Right atrium auricular region (tissue), 2 donors: ENCODE measurements around the gene FAM25A. TPM values are rescaled to one million over a fixed set of nuclear protein-coding genes. Genes with fewer than 3 reads are reported as not detected.
"Not testable (repeated sequence)": the region's sequence is repeated elsewhere in the genome, so short reads cannot be mapped to it uniquely, and the experiment has no call there.

Experiments used
- DNase-seq: peaks from one replicate; pipeline ENCODE4 v3.0.0-alpha.2; 2019; ENCODE audit warnings: low spot score
- H3K27ac ChIP-seq, 2 donors: fragments of 200-600 bp; sonication (generic); 1 replicate in 1 of 2; 2 replicates in 1 of 2; pipeline ENCODE4 v1.5.1; 2016 to 2019
- H3K27me3 ChIP-seq, 2 donors: fragments of 200-600 bp; sonication (generic); one replicate each; pipeline versions ENCODE4 v1.5.1 to v1.6.0; 2017 to 2019
- H3K36me3 ChIP-seq: fragments of 200-600 bp; sonication (generic); one replicate; pipeline ENCODE4 v1.5.1; 2016
- H3K4me1 ChIP-seq, 2 donors: fragments of 200-600 bp; sonication (generic); one replicate each; pipeline versions ENCODE4 v1.5.1 to v1.6.0; 2017 to 2019
- H3K4me3 ChIP-seq, 2 donors: fragments of 200-600 bp; sonication (generic); 1 replicate in 1 of 2; 2 replicates in 1 of 2; pipeline ENCODE4 v1.5.1; 2017 to 2019; ENCODE audit warnings: mild to moderate bottlenecking in 1 of 2, moderate library complexity in 1 of 2
- H3K9me3 ChIP-seq, 2 donors: fragments of 200-600 bp; sonication (generic); one replicate each; pipeline ENCODE4 v1.5.1; 2019
- total RNA-seq, 2 donors: library from RNA; depleted of rRNA; stranded (reverse); fragments of >200 nt; gene quantifications; one replicate each; pipeline ENCODE4 v1.1.0, GENCODE V29; 2016
- TF ChIP-seq, protein P1 (sequence below), 2 donors: fragments of 200-600 bp; sonication (generic); IDR thresholded peaks; one replicate each; pipeline ENCODE4 v1.5.1; 2019; ENCODE audit warnings: antibody characterized with exemption in 2 of 2

FAM25A gene
- total RNA-seq, 2 donors from 2014 or later, result not detected

DNA sequence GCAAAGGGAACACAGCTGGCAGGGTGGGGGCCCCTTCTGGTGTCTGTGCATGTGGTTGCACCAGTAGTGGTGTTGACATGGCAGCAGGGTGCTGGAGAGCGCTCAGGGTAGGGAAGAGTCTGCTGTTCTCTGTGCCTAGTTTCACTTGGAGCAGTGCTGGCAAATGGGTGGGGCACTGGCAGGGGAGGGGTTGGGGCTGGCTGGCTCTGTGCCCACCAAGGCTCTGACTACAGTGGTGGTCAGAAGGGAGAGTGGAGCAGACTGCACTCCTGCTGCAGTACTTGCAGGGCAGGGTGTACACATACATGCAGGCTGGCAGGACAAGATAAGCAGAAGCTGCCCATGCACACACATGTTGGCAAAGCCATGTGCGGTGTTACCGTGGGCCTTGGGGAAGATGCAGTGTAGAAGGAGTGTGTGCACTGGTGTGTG, 18.2 kb downstream of the FAM25A start:
- Histone ChIP-seq H3K9me3 (no peaks in the 10 kb centered on the region), H3K27me3 (no peaks in the 10 kb centered on the region), H3K36me3 (no peaks in the 10 kb centered on the region), H3K4me1 (no peaks in the 10 kb centered on the region), H3K4me3 (no peak overlapping the region), H3K27ac (no peak overlapping the region)
- DNase-seq, result no peak
- TF ChIP-seq, protein P1, sequence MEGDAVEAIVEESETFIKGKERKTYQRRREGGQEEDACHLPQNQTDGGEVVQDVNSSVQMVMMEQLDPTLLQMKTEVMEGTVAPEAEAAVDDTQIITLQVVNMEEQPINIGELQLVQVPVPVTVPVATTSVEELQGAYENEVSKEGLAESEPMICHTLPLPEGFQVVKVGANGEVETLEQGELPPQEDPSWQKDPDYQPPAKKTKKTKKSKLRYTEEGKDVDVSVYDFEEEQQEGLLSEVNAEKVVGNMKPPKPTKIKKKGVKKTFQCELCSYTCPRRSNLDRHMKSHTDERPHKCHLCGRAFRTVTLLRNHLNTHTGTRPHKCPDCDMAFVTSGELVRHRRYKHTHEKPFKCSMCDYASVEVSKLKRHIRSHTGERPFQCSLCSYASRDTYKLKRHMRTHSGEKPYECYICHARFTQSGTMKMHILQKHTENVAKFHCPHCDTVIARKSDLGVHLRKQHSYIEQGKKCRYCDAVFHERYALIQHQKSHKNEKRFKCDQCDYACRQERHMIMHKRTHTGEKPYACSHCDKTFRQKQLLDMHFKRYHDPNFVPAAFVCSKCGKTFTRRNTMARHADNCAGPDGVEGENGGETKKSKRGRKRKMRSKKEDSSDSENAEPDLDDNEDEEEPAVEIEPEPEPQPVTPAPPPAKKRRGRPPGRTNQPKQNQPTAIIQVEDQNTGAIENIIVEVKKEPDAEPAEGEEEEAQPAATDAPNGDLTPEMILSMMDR (IDR thresholded peaks at IDR 0.05), result no peak

DNA sequence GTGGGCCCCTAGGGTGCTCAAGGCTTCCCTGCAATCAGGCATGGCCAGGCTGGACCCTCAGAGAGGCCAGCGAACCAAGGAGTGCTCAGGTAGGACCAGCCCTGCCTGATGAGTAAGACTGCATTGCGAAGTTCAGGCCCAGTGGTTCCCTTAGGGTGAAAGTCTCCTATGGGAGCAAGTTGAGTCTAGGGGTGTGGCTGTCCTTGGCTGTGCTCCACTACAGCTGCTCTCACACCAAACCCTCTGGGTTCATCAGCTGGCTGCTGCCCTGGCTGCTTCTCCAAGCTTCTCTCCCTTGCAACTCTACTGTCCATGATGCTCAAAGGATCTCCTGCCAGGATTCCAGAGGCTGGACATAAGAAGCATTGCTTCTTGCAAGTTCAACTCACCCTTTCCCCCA, 18.7 kb downstream of the FAM25A start:
- Histone ChIP-seq H3K4me3 (no peak overlapping the region), H3K27ac (no peak overlapping the region), H3K4me1 (no peaks in the 10 kb centered on the region), H3K27me3 (no peaks in the 10 kb centered on the region), H3K9me3 (no peaks in the 10 kb centered on the region), H3K36me3 (no peaks in the 10 kb centered on the region)
- DNase-seq, result no peak
- TF ChIP-seq, protein P1 (IDR thresholded peaks at IDR 0.05), result no peak

- DNase-seq, H3K4me3 ChIP-seq, H3K27me3 ChIP-seq, H3K27ac ChIP-seq, H3K9me3 ChIP-seq, H3K4me1 ChIP-seq: not testable (repeated sequence)
- H3K36me3 ChIP-seq, result peaks cover 12% of the 10 kb centered on the region
Observed at GRCh38 chr10:87043579-87043978, 23.5 kb downstream of the FAM25A start.

- H3K36me3 ChIP-seq, result peaks cover 19% of the 10 kb centered on the region
- TF ChIP-seq, protein P1 (IDR thresholded peaks at IDR 0.05), result no peak
- H3K27ac ChIP-seq, result no peak overlapping the region
- no peak overlapping the region for H3K4me3 ChIP-seq
- no peak for DNase-seq
- no peaks in the 10 kb centered on the region for H3K27me3 ChIP-seq
- H3K9me3 ChIP-seq, result no peaks in the 10 kb centered on the region
- H3K4me1 ChIP-seq, result no peaks in the 10 kb centered on the region
Observed at GRCh38 chr10:87045434-87045938, 25.4 kb downstream of the FAM25A start.

GRCh38 chr10:87053111-87053510, 33.0 kb downstream of the FAM25A start:
- Histone ChIP-seq H3K4me1 (peaks cover 0 to 10% of the 10 kb centered on the region in 2 donors), H3K4me3 (no peak overlapping the region), H3K27me3 (no peaks in the 10 kb centered on the region), H3K36me3 (peaks cover 64% of the 10 kb centered on the region), H3K27ac (peak overlapping the region; percentile 20 to 46), H3K9me3 (no peaks in the 10 kb centered on the region)
- TF ChIP-seq, protein P1 (IDR thresholded peaks at IDR 0.05), result no peak
- DNase-seq, result no peak

DNA sequence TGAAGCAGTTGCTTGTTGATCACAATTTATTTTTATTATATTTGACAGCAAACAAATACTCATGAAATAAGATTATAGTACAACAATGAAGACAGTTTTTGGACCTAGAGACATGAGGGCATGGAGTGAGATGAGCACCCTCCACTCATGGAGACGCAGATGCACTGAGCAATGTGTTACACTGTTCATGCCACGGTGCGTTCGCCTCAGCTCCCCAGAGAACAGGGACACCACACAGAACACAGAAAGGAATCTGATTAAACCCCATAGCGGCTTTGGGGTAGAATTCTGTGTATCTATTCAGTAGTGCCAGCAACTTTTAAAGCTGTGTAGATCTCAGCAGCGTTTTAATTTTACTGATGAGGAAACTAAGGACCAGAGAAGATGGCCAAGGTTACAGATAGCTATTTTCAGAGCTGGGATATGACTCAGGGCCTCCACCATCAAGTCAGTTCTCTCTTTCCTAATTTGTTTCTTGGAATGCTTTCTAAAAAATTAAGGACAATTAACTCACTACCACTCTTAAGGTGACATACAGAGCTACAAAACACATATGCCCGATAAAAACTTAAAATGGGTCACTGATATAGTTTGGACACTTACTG, 33.6 kb downstream of the FAM25A start:
- no peaks in the 10 kb centered on the region for H3K27me3 ChIP-seq

More for the DNA sequence above, 33.6 kb downstream of the FAM25A start:
- Histone ChIP-seq H3K4me1 (peaks cover 0 to 10% of the 10 kb centered on the region in 2 donors), H3K27ac (peak overlapping the region; percentile 11 to 20), H3K36me3 (peaks cover 65% of the 10 kb centered on the region), H3K4me3 (no peak overlapping the region), H3K9me3 (no peaks in the 10 kb centered on the region)
- no peak for DNase-seq
- TF ChIP-seq, protein P1 (IDR thresholded peaks at IDR 0.05), result no peak
